Measurements from ENCODE around the gene TMEM170B.

Gene TMEM170B

DNA sequence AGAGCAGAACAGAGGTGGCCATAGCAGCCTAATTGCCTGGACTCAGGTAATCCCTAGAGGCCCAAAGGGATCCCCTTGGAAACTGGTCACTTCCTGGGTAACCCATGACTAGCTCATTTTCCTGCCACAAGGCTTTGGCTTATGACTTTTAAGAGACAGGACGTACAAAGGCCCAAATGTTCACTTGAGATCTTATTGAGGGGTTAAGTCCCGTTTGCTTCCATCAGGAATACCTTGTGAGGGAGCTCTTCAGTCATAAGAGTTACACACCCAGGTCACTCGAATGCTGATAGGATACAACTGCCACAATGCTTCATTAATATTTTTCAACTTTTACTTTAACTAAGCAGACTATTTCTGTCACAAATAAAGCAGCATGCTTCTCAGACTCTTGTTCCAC lies 51.7 kb downstream of the TMEM170B start:
- DNase-seq, result no peak

- DNase-seq, result no peak
Observed at GRCh38 chr6:11592294-11592906, 54.9 kb downstream of the TMEM170B start.

DNA sequence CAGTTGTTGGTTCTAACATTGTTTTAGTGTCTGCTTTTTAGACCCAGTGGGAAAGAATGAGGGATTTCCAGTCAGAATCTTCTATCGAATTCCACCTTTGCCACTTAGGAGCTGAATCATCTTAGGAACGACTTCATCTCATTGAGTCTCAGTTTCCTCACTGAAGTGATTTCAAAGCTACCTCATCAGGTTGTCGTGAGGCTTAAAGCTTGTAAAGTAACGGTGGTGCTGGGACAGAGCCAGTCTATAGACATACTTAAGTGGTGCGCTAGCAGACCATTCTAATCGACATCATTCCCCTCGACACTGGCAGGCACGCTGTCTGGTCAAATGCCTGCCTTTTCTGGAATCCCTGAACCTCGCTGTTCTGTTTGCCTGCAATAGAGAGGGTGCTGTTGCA lies 55.5 kb downstream of the TMEM170B start:
- DNase-seq, result no peak

- DNase-seq, result no peak
Observed at GRCh38 chr6:11595903-11596302, 58.4 kb downstream of the TMEM170B start.

GRCh38 chr6:11596640-11597237 lies 59.2 kb downstream of the TMEM170B start:
- DNase-seq, result no peak

GRCh38 chr6:11598687-11599086 lies 61.1 kb downstream of the TMEM170B start:
- no peak for DNase-seq

- no peak for DNase-seq
Observed at GRCh38 chr6:11600251-11600650, 62.7 kb downstream of the TMEM170B start.

DNA sequence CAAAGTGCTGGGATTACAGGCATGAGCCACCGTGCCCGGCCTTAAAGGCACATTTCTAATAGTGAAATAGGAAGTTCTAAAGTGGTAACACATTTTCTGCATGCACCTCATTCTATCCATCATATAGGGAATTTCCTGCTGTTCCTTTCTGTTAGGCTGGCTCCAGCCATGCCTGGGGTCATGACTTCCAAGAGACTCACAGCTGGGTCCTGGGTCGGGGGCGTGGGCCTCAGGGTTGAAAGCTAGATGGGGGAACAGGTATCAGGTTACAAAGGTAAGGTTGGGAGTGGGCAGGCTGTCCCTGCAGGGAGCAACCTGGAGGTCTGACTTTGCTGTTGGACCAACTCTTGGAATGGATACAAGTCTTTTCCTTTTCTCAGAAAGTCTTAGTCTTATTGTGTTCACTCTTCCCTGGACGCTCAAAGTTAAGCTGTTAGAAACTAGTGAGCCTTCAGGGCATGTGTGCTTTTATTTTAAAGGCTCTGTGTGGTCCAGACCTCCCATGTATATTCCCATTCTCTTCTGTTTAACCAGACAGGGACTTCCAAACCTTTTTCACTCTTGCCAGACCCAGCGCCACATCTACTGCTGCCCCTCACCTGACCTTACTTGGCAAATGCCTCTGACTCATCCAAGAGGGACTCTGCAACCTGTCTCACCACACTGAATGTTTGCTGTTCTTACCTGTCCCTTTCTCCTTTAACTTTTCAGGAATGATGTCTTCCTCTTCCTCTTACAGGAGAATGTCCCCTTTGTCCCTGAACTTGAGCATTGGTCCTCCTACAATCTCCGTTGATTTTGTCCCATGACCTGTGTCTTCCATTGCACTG lies 64.4 kb downstream of the TMEM170B start:
- no peak for DNase-seq

DNA sequence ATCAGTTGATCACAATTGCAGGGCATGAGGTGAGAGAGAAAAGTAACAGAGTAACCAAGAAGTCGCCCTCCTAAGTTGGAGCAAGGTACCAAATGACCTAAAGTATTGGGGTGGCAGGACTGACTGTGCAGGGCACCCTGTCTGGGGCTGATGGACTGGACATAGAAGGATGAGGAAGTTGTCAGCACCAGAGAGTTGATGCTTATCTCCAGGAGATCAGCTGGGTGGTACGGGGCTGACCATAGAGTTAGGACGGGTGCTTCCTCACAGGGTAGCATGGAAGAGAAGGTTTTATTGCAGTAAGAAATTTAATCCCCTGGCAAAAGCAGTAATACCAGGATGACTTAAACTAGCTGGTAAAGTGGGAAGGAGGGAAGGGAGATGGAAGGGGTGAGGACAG lies 66.7 kb downstream of the TMEM170B start:
- no peak for DNase-seq

DNA sequence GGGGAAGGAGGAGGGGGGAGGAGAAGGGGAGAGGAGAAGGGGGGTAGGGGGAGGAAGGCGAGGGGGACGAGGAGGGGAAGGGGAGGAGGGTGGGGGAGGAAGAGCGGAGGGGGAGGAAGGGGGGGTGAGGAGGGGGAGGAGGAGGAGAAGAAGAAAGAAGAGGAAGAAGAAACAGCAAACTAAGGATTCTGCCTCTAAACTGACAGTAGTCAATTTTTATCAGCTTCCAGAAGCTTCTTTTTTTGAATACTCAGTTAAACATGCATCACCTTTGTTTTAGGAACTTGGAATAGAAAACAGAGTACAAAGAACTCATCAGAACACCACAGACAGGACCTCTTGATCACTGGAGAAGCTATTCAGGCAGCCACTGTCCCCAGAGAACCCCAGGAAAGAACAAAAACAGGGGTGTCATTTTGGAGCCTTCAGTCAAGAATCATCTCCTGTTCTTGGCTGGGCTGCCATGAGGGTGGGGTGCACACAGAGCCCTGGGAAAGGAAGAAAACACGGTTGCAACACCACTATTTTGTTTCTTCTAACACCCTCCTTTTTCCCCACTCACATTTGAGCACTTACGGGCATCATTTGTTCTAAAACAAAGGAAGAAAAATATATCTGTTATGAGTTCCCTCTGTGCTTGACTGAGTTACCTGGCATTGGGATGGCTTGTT lies 67.4 kb downstream of the TMEM170B start:
- DNase-seq, result no peak

- DNase-seq, result no peak
Observed at GRCh38 chr6:11605507-11605905, 68.0 kb downstream of the TMEM170B start.

DNA sequence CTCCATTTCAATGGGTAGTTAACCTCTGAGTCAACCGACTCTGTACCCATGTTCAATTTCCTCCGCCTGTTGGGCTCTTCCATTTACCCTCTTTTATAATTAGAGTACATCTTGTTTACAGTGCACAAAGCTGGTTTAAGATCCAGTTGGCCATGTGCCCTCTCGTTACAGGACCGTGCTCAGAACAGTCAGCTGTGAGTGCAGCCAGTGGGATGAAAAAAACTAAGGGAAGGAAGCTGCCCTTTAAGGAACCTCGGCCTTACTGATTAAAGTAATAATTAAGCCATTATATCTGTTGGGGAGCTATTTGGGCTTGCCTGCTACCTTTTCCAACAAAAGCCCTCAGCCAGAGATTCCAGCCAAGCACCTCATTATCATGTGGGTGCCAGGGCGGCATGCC lies 68.8 kb downstream of the TMEM170B start:
- peak; percentile 52 for DNase-seq

DNA sequence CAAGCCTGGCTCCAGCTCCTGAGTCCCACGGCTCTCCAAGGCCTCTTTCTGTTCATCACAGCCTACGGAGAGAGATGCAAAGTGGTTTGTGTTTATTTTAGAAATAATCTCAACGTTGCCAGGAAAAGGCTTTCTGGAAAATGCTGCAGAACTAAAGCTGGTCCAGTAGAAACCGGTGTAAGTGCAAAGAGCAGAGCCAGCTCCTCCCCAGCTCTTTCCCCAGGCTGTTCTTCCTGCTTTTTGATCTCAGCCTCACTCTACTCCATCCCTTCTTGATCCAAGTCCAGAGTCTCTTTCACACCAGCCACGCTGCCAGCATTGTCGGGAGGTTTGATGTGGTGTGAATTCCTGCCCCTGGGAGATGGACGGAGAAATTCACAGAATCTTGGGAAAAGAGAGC lies 69.8 kb downstream of the TMEM170B start:
- DNase-seq, result no peak

DNA sequence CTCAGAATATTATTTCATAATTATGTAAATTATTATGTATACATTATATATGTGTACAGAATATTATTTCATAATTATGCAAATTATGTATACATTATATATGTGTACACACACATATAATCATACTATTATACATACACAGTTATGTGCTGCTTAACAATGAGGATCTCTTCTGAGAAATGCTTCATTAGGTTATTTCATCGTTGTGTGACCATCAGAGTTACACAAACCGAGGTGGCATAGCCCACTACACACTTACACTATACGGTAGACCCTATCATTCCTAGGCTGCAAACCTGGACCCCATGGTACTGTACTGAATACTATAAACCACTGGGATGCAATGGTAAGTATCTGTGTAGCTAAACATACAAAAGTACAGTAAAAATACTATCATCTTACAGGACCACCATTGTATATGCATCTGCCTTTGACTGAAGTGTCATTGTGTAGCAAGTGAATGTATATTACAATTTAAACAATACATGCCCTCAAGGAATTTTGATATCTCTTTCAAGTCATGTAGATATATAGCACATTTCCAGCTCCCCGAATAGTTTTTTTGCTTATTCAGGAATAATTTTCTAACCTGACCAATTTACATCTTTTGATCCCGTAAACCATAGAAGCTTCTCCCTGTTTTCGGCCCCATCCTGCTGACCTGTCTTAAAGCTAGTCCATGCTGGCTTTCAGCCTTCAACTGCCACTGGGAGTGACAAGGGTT lies 71.2 kb downstream of the TMEM170B start:
- DNase-seq, result no peak

GRCh38 chr6:11609324-11610071 lies 71.9 kb downstream of the TMEM170B start:
- DNase-seq, result no peak

DNA sequence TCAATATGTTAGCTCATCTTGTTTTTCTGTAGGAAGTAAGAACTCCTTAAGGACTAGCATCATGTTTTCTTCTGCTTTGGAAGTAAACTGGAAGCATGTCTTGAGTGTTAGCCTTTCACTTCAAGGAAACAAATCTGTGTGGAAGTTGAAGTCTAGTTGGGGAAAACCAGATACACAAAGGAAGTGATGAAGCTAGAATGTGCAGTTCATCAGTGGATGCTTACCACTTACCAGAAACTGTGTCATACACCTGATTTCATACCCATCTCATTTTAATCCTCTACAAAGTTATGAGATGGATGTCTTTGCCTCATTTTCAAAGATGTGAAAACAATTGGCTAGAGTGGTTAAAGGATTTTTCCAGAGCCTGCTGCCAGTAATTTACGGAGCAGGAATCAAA lies 75.8 kb downstream of the TMEM170B start:
- no peak for DNase-seq

GRCh38 chr6:11613858-11614257 lies 76.3 kb downstream of the TMEM170B start:
- no peak for DNase-seq

DNA sequence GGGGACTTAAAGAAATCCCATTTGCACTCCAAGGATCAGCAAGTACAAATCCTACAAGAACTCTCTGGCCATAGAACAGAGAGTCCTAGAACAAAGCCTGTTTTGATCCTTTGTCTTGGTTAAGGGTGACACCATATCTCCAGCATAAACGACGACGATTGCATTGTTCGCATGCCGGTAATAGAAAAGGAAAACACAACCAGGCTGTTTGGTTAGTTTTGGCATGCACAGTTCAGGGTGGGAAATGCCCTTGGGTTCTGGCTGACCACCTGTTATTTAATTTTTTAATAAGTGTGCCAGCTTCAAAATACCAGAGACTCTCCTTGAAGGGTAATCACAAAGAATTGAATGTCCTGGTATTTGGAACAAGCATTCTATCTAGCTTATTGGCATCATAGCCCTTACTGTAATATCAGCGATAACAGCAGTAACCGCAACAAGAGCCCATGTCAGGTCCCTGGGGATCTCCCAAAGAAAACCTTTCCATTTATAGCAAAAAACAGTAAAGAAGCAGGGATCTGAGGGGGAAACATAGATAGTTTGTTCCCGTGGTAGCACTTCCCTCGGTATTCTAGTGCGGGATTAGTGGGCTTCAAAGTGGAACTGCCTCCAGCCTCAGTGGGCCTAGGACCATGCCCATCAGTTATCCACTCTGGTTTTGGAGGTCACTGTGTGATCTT lies 77.1 kb downstream of the TMEM170B start:
- no peak for DNase-seq

DNA sequence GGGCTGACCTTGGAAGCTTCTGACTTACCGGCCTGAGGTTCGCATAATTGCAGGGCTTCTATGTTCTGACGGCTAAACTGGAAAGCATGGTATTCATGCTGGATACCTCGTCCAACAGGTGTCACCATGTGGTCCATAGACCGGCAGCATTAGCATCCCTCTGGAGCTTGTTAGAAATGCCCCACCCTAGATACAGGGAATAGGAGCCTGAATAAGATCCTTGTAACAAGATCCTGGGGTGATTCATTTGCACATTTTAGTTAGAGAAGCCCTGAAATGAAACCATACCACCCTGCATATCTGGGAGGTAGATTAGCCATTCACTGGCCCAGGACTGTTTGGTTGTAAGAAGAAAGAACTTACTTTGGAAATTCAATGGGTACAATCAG lies 77.7 kb downstream of the TMEM170B start:
- no peak for DNase-seq

- DNase-seq, result no peak
Observed at GRCh38 chr6:11616200-11616611, 78.7 kb downstream of the TMEM170B start.

DNA sequence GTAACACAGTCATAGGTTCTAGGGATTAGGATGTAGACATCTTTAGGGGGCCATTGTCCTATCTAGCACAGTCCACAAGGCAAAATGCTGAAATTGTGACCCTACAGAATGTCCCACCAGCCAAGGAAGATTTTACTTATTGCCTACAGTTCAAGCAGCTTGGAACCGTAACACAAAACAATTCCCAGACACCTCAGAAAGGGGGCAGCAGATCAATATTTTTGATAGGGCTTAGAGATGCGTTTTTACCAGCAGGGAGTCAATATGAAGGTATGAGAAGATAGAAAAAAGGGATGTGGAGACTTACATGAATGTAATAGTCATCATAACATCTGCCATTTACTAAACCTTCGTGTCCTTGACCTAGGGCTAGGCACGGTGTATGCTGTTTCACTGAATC lies 81.0 kb downstream of the TMEM170B start:
- peak; percentile 8 for DNase-seq

DNA sequence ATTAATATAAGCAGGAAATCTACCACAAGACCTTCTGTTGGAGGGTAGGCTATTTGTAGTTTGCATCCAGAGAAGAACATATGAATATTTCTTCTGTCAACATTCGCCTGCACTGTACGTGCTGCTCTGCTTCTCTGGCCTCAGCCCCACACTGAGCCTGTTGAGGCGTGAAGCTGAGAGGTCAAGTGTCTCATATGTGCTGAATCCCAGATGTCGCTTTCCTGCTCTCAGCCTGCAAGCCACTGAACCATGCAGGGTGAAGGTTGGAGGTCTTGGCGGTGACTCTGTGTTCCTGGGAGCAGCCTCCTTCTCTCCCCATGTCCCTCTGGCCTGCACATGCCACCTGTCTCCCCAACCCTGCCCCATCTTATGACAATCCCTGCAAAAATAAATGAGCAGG lies 83.6 kb downstream of the TMEM170B start:
- DNase-seq, result no peak

Measured in NCI-H748 treated with DMSO at 0.1 percent for 48 hours (cell line).